DND-41 (cell line): ENCODE results near the gene PBX4.

Source experiments
- EZH2 ChIP-seq: IDR thresholded peaks from 3 replicates; pipeline ENCODE4 v1.6.1; 2012; ENCODE audit warnings: borderline replicate concordance, low read depth, mild to moderate bottlenecking, moderate library complexity, low read length, inconsistent platforms; ENCODE audit not compliant: severe bottlenecking
- TF ChIP-seq, protein P1 (sequence below): IDR thresholded peaks from 2 replicates; pipeline ENCODE4 v1.5.1; 2012; ENCODE audit warnings: borderline replicate concordance, low read length, moderate library complexity, mild to moderate bottlenecking; ENCODE audit not compliant: poor library complexity, severe bottlenecking; ENCODE audit errors: extremely low read depth

DNA sequence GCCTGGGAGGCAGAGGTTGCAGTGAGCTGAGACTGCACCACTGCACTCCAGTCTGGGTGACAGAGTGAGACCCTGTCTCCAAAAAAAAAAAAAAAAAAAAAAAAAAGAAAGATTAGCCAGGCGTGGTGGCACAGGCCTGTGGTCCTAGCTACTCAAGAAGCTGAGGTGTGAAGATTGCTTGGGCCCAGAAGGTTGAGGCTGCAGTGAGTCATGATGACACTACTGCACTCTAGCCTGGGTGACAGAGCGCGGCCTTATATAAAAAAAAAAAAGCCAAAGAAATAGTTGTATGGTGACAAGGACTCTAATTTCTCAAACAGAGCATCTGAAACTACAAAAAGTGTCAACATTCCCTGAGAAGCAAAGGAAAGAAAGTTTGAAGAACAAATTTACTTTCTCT, 3.4 kb downstream of the PBX4 start:
- TF ChIP-seq, protein P1, sequence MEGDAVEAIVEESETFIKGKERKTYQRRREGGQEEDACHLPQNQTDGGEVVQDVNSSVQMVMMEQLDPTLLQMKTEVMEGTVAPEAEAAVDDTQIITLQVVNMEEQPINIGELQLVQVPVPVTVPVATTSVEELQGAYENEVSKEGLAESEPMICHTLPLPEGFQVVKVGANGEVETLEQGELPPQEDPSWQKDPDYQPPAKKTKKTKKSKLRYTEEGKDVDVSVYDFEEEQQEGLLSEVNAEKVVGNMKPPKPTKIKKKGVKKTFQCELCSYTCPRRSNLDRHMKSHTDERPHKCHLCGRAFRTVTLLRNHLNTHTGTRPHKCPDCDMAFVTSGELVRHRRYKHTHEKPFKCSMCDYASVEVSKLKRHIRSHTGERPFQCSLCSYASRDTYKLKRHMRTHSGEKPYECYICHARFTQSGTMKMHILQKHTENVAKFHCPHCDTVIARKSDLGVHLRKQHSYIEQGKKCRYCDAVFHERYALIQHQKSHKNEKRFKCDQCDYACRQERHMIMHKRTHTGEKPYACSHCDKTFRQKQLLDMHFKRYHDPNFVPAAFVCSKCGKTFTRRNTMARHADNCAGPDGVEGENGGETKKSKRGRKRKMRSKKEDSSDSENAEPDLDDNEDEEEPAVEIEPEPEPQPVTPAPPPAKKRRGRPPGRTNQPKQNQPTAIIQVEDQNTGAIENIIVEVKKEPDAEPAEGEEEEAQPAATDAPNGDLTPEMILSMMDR, result no peak
- no peak for TF ChIP-seq EZH2
